Esophagus muscularis mucosa (tissue), 4 donors: ENCODE results near the gene CD72. TPM values are rescaled to one million over a fixed set of nuclear protein-coding genes. Genes with fewer than 3 reads are reported as not detected.

Experiments
- DNase-seq: peaks from one replicate; pipeline ENCODE4 v3.0.0-alpha.2; 2017; ENCODE audit errors: extremely low spot score
- H3K27ac ChIP-seq, 4 donors: fragments of 200-600 bp; sonication (generic); replicated peaks in 1 of 4; 1 replicate in 3 of 4; 2 replicates in 1 of 4; pipeline ENCODE4 v1.5.1; 2016 to 2019; ENCODE audit warnings: mild to moderate bottlenecking in 1 of 4
- H3K27me3 ChIP-seq, 4 donors: fragments of 200-600 bp; sonication (generic); one replicate each; pipeline versions ENCODE4 v1.5.1 to v1.6.0; 2016 to 2019
- H3K36me3 ChIP-seq, 4 donors: fragments of 200-600 bp; sonication (generic); one replicate each; pipeline ENCODE4 v1.5.1; 2016 to 2019
- H3K4me1 ChIP-seq, 4 donors: fragments of 200-600 bp; sonication (generic); one replicate each; pipeline ENCODE4 v1.5.1; 2016 to 2019
- H3K4me3 ChIP-seq, 4 donors: fragments of 200-600 bp; sonication (generic); 1 replicate in 2 of 4; 2 replicates in 2 of 4; pipeline ENCODE4 v1.5.1; 2016 to 2019; ENCODE audit warnings: mild to moderate bottlenecking in 4 of 4, moderate library complexity in 1 of 4
- H3K9me3 ChIP-seq, 4 donors: fragments of 200-600 bp; sonication (generic); 1 replicate in 3 of 4; 2 replicates in 1 of 4; pipeline ENCODE4 v1.5.1; 2016 to 2019
- CTCF ChIP-seq, 3 experiments: fragments of 200-600 bp in 2 of 3; fragments of 450-650 bp in 1 of 3; sonication (generic) in 2 of 3; IDR thresholded peaks; one replicate each; pipeline ENCODE4 v1.5.1; 2017 to 2019; ENCODE audit warnings: antibody characterized with exemption in 3 of 3, mild to moderate bottlenecking in 2 of 3, moderate library complexity in 1 of 3
- EP300 ChIP-seq: sonication (generic); formaldehyde crosslinking; IDR thresholded peaks from one replicate; pipeline ENCODE4 v1.6.1; 2017; ENCODE audit warnings: antibody characterized with exemption
- POLR2A ChIP-seq: fragments of 450-650 bp; IDR thresholded peaks from one replicate; pipeline ENCODE4 v1.6.1; 2017; ENCODE audit warnings: antibody characterized with exemption, moderate library complexity, mild to moderate bottlenecking, low read depth
- POLR2AphosphoS5 ChIP-seq, 2 donors: sonication (generic); formaldehyde crosslinking; IDR thresholded peaks; one replicate each; pipeline ENCODE4 v1.6.1; 2017; ENCODE audit warnings: antibody characterized with exemption in 2 of 2
- WGBS: methylation state at CpG from one replicate; pipeline ENCODE4 v1.1.5; 2018; 5-methylcytosine and 5-hydroxymethylcytosine counted together
- intact Hi-C: fragments of 100-400 bp; cut with DNase I; formaldehyde crosslinking; loops from one replicate; pipeline ENCODE4 v1.15.1; 2023
- total RNA-seq, 4 donors: library from RNA; depleted of rRNA; stranded (reverse); fragments of >200 nt; gene quantifications; one replicate each; pipeline versions ENCODE4 v1.1.0 to v1.2.1, GENCODE V29; 2016

The CD72 gene
- total RNA-seq, 4 donors from 2014 or later: 1.4 to 2.2 TPM; not detected in 2

DNA sequence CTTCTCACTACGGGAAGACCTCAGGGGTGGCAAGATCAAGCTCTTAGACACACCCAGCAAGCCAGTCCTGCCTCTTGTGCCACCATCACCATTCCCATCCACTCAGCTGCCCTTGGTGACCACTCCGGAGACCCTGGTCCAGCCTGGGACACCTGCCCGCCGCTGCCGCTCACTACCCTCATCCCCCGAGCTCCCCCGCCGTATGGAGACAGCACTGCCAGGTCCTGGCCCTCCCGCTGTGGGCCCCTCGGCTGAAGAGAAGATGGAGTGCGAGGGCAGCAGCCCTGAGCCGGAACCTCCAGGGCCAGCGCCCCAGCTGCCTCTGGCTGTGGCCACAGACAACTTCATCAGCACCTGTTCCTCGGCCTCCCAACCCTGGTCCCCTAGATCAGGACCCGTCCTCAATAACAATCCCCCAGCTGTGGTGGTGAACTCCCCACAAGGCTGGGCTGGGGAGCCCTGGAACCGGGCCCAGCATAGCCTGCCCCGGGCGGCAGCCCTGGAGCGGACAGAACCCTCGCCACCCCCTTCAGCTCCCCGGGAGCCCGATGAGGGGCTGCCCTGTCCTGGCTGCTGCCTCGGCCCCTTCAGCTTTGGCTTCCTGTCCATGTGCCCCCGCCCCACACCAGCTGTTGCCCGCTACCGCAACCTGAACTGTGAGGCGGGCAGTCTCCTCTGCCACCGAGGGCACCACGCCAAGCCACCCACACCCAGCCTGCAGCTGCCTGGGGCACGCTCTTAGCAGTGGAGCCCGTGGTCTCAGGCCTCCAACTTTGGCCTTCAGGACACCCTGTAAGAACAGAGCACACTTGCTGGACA is 9.0 kb downstream of the CD72 start:
- Histone ChIP-seq H3K4me1 (peaks cover 15 to 30% (median 22%) of the 10 kb centered on the region in 4 donors), H3K27ac (no peak overlapping the region), H3K4me3 (no peak overlapping the region), H3K36me3 (peaks cover 21 to 36% (median 33%) of the 10 kb centered on the region in 4 donors), H3K27me3 (no peaks in the 10 kb centered on the region), H3K9me3 (no peaks in the 10 kb centered on the region)
- intact Hi-C loops: loop anchor here (5.0 kb wide), 1 partner anchor 128 kb away; no protein-coding TSS in a partner anchor
- no peak for DNase-seq
- WGBS: 89% methylated on average over 14 of the region's 31 CpGs
- TF ChIP-seq POLR2A (no peak), CTCF (IDR thresholded peaks at IDR 0.05) (no peak), POLR2AphosphoS5 (IDR thresholded peaks at IDR 0.05) (no peak), EP300 (no peak)

DNA sequence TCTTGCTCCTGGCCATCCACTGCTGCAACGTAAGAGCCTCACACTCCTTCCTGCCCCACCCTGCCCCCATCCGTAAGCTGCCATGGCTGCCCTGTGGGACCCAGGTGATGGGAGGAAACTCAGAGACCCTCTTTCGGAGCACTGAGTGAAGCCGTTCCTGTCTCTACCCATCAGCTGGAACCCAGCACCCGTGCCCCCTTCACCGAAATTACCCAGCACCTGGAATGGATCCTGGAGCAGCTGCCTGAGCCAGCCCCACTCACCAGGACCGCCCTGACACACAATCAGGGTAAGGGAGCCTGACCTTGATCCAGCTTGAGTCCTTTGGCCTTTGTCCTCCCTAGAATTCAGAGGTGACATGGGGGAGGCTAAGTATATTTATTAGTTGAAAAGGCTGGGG is 10.0 kb downstream of the CD72 start:
- 92% methylated on average over 5 of the region's 7 CpGs for WGBS
- no peak overlapping the region for H3K4me3 ChIP-seq
- intact Hi-C loops: loop anchor here (5.0 kb wide), 1 partner anchor 129 kb away; no protein-coding TSS in a partner anchor

GRCh38 chr9:35606726-35607125 is 11.5 kb downstream of the CD72 start:
- H3K27me3 ChIP-seq: no peaks in the 10 kb centered on the region
- TF ChIP-seq CTCF (IDR thresholded peaks at IDR 0.05) (no peak), POLR2A (no peak), POLR2AphosphoS5 (IDR thresholded peaks at IDR 0.05) (no peak), EP300 (no peak)
- peaks cover 21 to 36% (median 33%) of the 10 kb centered on the region in 4 donors for H3K36me3 ChIP-seq
- H3K27ac ChIP-seq: peak overlapping the region in 2 of 4 donors; percentile 13 to 93
- H3K9me3 ChIP-seq: no peaks in the 10 kb centered on the region
- WGBS: 85% methylated on average over 7 of the region's 7 CpGs
- peaks cover 24 to 42% (median 35%) of the 10 kb centered on the region in 4 donors for H3K4me1 ChIP-seq
- intact Hi-C loops: loop anchor here (5.0 kb wide), 1 partner anchor 131 kb away; no protein-coding TSS in a partner anchor
- H3K4me3 ChIP-seq: peak overlapping the region; percentile 19 to 96 (median 87)
- no peak for DNase-seq

More for the DNA sequence above, 10.0 kb downstream of the CD72 start:
- peaks cover 21 to 36% (median 33%) of the 10 kb centered on the region in 4 donors for H3K36me3 ChIP-seq
- TF ChIP-seq POLR2AphosphoS5 (IDR thresholded peaks at IDR 0.05) (no peak), EP300 (no peak), CTCF (IDR thresholded peaks at IDR 0.05) (no peak), POLR2A (no peak)
- H3K27ac ChIP-seq: no peak overlapping the region
- peaks cover 17 to 36% (median 27%) of the 10 kb centered on the region in 4 donors for H3K4me1 ChIP-seq
- no peaks in the 10 kb centered on the region for H3K27me3 ChIP-seq
- no peaks in the 10 kb centered on the region for H3K9me3 ChIP-seq
- no peak for DNase-seq

GRCh38 chr9:35606138-35606504 is 12.1 kb downstream of the CD72 start:
- Histone ChIP-seq H3K4me3 (peak overlapping the region; percentile 86 to 96 (median 90)), H3K27me3 (no peaks in the 10 kb centered on the region), H3K9me3 (no peaks in the 10 kb centered on the region), H3K27ac (peak overlapping the region; percentile 92 to 96 (median 94)), H3K4me1 (peaks cover 24 to 40% (median 35%) of the 10 kb centered on the region in 4 donors), H3K36me3 (peaks cover 21 to 36% (median 33%) of the 10 kb centered on the region in 4 donors)
- no peak for DNase-seq
- intact Hi-C loops: loop anchor here (5.0 kb wide), 1 partner anchor 131 kb away; no protein-coding TSS in a partner anchor
- no peak for TF ChIP-seq CTCF (IDR thresholded peaks at IDR 0.05)
- TF ChIP-seq EP300: no peak
- TF ChIP-seq POLR2AphosphoS5 (IDR thresholded peaks at IDR 0.05): no peak
- no peak for TF ChIP-seq POLR2A
- 15% methylated on average over 5 of the region's 5 CpGs for WGBS
